CD4-positive, alpha-beta T cell (primary cell): Measurements from ENCODE around the gene RAB20. TPM values are rescaled to one million over a fixed set of nuclear protein-coding genes. Genes with fewer than 3 reads are reported as not detected.

Experiments
- ATAC-seq: fragments of 200-7000 bp; cut with Tn5 transposase; one replicate; pipeline ENCODE4 v1.10.0; 2022; ENCODE audit warnings: mild to moderate bottlenecking; ENCODE audit not compliant: poor library complexity
- CTCF ChIA-PET: fragments of 350-600 bp; sonication (Branson Sonifier 250); formaldehyde crosslinking; loops from one replicate; lab custom pipeline; 2021; ENCODE audit warnings: antibody characterized with exemption, inconsistent platforms; lab: Charles Lee
- POLR2A ChIA-PET: fragments of 350-600 bp; sonication (Branson Sonifier 250); formaldehyde crosslinking; loops from one replicate; lab custom pipeline; 2021; ENCODE audit warnings: antibody characterized with exemption, inconsistent platforms; lab: Charles Lee
- DNase-seq, 14 experiments: peaks; one replicate each; pipeline ENCODE4 v3.0.0-alpha.2; 2013 to 2020; ENCODE audit warnings: mixed read lengths in 2 of 14
- H3K27ac ChIP-seq, 2 donors: one replicate each; pipeline versions ENCODE4 v1.5.1 to v1.7.0; 2013; ENCODE audit warnings: low read length in 2 of 2, low read depth in 1 of 2, mild to moderate bottlenecking in 1 of 2
- H3K27me3 ChIP-seq, 2 experiments: 1 replicate in 1 of 2; 2 replicates in 1 of 2; pipeline versions ENCODE4 v1.6.1 to v1.7.0; 2013; ENCODE audit warnings: low read length in 2 of 2, control low read depth in 1 of 2, mild to moderate bottlenecking in 1 of 2, moderate library complexity in 1 of 2; ENCODE audit not compliant: insufficient read depth in 2 of 2, control insufficient read depth in 1 of 2
- H3K36me3 ChIP-seq: one replicate; pipeline ENCODE4 v1.6.1; 2013; ENCODE audit warnings: low read length, control low read depth; ENCODE audit not compliant: insufficient read depth
- H3K4me1 ChIP-seq: one replicate; pipeline ENCODE4 v1.6.1; 2013; ENCODE audit warnings: low read length, control low read depth; ENCODE audit not compliant: insufficient read depth
- H3K4me3 ChIP-seq: one replicate; pipeline ENCODE4 v1.5.1; 2013; ENCODE audit warnings: mild to moderate bottlenecking, low read length, moderate library complexity
- H3K9me3 ChIP-seq, 2 experiments: 1 replicate in 1 of 2; 2 replicates in 1 of 2; pipeline versions ENCODE4 v1.6.1 to v1.7.0; 2013; ENCODE audit warnings: low read length in 2 of 2, mild to moderate bottlenecking in 2 of 2, control low read depth in 1 of 2, moderate library complexity in 1 of 2; ENCODE audit not compliant: control insufficient read depth in 1 of 2, insufficient read depth in 1 of 2
- H3K27ac Mint-ChIP-seq: one replicate; pipeline ENCODE4 v1.8.0; 2020; ENCODE audit warnings: mixed read lengths
- H3K27me3 Mint-ChIP-seq: one replicate; pipeline ENCODE4 v1.8.0; 2021; ENCODE audit warnings: mixed read lengths
- H3K36me3 Mint-ChIP-seq: one replicate; pipeline ENCODE4 v1.8.0; 2021; ENCODE audit warnings: low read depth, mixed read lengths
- H3K4me1 Mint-ChIP-seq: one replicate; pipeline ENCODE4 v1.8.0; 2021; ENCODE audit warnings: low read depth, mixed read lengths
- H3K4me3 Mint-ChIP-seq: one replicate; pipeline ENCODE4 v1.8.0; 2020; ENCODE audit warnings: mild to moderate bottlenecking, mixed read lengths
- H3K9me3 Mint-ChIP-seq: one replicate; pipeline ENCODE4 v1.8.0; 2020; ENCODE audit warnings: mixed read lengths
- CTCF ChIP-seq: fragments of 200-600 bp; IDR thresholded peaks from one replicate; pipeline ENCODE4 v1.8.0; 2022; ENCODE audit warnings: antibody characterized with exemption, mild to moderate bottlenecking
- intact Hi-C, 2 experiments: fragments of 100-400 bp; cut with DNase I in 1 of 2; cut with micrococcal nuclease in 1 of 2; formaldehyde crosslinking; loops; one replicate each; pipeline versions ENCODE4 v1.15.1 to v1.9.0; 2023 to 2025; cut with DNase I, micrococcal nuclease
- total RNA-seq, 174 experiments: library from RNA in 2 of 174; stranded (reverse) in 2 of 174; gene quantifications; one replicate each; pipeline ENCODE4 v1.2.3 and lab custom pipeline; 2021 to 2026

RAB20 gene
- total RNA-seq, 2 experiments from 2014 or later: 0.89 to 1.4 TPM

GRCh38 chr13:110483386-110483968, 78.0 kb downstream of the RAB20 start:
- ChIA-PET POLR2A (no interaction called here), CTCF (no interaction called here)
- TF ChIP-seq CTCF: no peak
- Histone ChIP-seq H3K4me3 (no peak overlapping the region), H3K27me3 (no peaks in the 10 kb centered on the region), H3K36me3 (no peaks in the 10 kb centered on the region), H3K27ac (no peak overlapping the region), H3K4me1 (no peaks in the 10 kb centered on the region), H3K9me3 (peaks cover 0 to 3% of the 10 kb centered on the region in 2 experiments)
- Mint-ChIP-seq H3K27me3 (no peaks in the 10 kb centered on the region), H3K9me3 (no peaks in the 10 kb centered on the region), H3K36me3 (no peaks in the 10 kb centered on the region), H3K4me3 (no peak overlapping the region), H3K4me1 (no peaks in the 10 kb centered on the region), H3K27ac (no peak overlapping the region)
- no peak for DNase-seq
- no peak for ATAC-seq
- intact Hi-C loops: no loop called here

GRCh38 chr13:110480161-110480560, 81.4 kb downstream of the RAB20 start:
- no peak for TF ChIP-seq CTCF
- Histone ChIP-seq H3K4me1 (no peaks in the 10 kb centered on the region), H3K4me3 (no peak overlapping the region), H3K9me3 (peaks cover 0 to 9% of the 10 kb centered on the region in 2 experiments), H3K36me3 (no peaks in the 10 kb centered on the region), H3K27ac (no peak overlapping the region), H3K27me3 (no peaks in the 10 kb centered on the region)
- ChIA-PET POLR2A (no interaction called here), CTCF (no interaction called here)
- intact Hi-C loops: no loop called here
- DNase-seq: no peak
- ATAC-seq: no peak
- Mint-ChIP-seq H3K27me3 (no peaks in the 10 kb centered on the region), H3K4me3 (no peak overlapping the region), H3K36me3 (no peaks in the 10 kb centered on the region), H3K9me3 (no peaks in the 10 kb centered on the region), H3K4me1 (no peaks in the 10 kb centered on the region), H3K27ac (no peak overlapping the region)

DNA sequence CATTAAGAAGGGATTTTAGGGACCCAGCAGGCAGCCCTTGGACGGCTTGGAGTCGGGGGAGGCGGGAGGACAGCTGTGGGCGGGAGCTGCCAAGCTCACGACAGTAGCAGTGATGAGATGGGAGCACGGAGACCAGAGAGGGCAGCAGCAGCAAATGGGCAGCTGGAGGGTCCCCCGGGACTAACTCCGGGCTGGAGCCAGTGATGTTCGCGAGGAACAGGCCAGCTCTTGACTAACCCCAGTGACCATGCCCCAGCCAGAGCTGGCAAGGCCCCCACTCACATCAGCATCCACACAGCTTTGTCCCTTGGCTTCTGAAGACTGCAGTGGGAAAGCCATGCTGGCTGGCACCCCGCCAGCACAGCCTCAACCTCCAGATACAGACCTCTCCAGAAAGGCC, 81.9 kb downstream of the RAB20 start:
- POLR2A ChIA-PET: no interaction called here
- H3K36me3 Mint-ChIP-seq: no peaks in the 10 kb centered on the region
- CTCF ChIA-PET: no interaction called here

More for the DNA sequence above, 81.9 kb downstream of the RAB20 start:
- intact Hi-C loops: no loop called here
- no peak overlapping the region for H3K27ac Mint-ChIP-seq
- no peak for TF ChIP-seq CTCF
- no peak for DNase-seq
- no peaks in the 10 kb centered on the region for H3K4me1 Mint-ChIP-seq
- Histone ChIP-seq H3K36me3 (no peaks in the 10 kb centered on the region), H3K27me3 (no peaks in the 10 kb centered on the region), H3K4me3 (no peak overlapping the region), H3K9me3 (peaks cover 0 to 7% of the 10 kb centered on the region in 2 experiments), H3K4me1 (no peaks in the 10 kb centered on the region), H3K27ac (no peak overlapping the region)
- no peaks in the 10 kb centered on the region for H3K9me3 Mint-ChIP-seq
- no peak overlapping the region for H3K4me3 Mint-ChIP-seq
- ATAC-seq: no peak
- H3K27me3 Mint-ChIP-seq: no peaks in the 10 kb centered on the region
